ENCODE results near the gene CAPRIN2.

CAPRIN2 gene

DNA sequence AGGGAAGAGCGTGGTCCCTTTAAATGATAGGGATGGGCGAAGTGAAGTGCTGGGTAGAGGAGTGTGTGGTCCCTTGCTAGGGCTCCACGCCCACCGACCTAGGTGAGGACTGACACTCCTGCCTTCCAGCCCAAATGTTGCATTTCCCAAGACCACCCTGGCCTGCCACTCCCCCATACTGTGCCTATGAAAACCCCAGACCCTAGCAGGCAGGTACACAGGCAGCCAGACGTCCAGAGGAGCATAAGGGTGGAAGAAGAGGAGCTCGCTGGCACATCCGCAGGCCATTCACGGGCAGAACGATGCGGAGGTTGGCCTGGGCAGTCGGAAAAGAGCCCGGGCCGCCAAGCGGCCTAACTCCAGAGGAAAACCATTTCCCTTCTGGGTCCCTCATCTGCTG is 58.3 kb downstream of the CAPRIN2 start:
- no peak for DNase-seq

DNA sequence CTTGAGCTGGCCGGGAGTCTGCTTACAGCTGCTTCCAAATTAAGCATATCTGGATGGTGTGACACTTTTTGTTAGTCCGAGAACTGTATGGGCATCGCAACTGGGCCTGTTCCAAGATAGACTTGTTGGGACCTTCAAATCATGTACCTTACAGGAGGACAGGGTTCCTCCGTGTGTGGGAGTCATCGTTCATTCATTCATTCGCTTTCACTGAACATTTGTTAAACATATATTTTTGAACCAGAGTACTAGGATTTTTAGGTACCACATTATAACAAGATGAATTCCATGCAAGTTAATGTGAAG is 58.7 kb downstream of the CAPRIN2 start:
- no peak for DNase-seq

GRCh38 chr12:30695199-30696102 is 59.3 kb downstream of the CAPRIN2 start, which contains the start of gene IPO8:
Gene IPO8 (minus strand): TSS chr12:30695869. CDS start chr12:30695647, 222 bp downstream.
- peak; percentile 80 for DNase-seq

- no peak for DNase-seq
Observed at GRCh38 chr12:30694412-30695198, 60.1 kb downstream of the CAPRIN2 start.

GRCh38 chr12:30692470-30692869 is 62.3 kb downstream of the CAPRIN2 start:
- DNase-seq = no peak

GRCh38 chr12:30691122-30691879 is 63.5 kb downstream of the CAPRIN2 start:
- DNase-seq = no peak

- DNase-seq = no peak
Observed at GRCh38 chr12:30687265-30687986, 67.3 kb downstream of the CAPRIN2 start.

DNA sequence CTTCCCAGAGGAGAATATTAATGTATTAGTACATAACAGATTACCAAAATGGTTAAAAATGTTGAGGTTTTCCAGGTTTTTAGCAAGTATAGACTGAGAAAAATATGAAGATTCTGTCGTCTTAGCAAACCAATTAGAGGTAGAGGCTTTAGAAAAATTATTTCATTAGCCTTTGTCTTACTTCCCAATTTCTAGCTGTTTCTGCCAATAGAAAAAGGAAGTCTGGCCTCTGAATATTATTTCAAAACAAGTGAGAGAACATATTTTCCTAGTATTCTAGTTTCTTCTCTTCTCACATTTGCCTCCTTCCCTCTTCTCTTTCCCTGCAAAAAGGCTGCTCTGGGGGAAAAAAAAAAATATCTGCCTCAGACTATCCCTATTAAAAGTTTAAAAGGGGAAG is 75.5 kb downstream of the CAPRIN2 start:
- no peak for DNase-seq

DNA sequence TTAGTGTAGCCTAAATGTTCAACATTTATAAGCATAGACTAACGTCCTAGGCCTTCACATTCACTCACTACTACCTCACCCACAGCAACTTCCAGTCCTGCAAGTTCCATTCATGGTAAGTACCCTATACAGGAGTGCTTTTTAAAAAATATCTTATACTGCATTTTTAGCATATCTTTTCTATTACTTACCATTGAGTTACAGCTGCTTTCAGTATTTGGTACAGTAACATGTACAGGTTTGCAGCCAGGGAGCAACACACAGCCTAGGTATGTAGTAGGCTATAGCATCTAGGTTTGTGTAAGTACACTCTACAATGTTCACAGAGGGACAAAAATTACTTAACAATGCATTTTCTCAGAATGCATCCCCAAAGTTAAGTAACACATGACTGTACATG is 76.5 kb downstream of the CAPRIN2 start:
- DNase-seq = no peak

DNA sequence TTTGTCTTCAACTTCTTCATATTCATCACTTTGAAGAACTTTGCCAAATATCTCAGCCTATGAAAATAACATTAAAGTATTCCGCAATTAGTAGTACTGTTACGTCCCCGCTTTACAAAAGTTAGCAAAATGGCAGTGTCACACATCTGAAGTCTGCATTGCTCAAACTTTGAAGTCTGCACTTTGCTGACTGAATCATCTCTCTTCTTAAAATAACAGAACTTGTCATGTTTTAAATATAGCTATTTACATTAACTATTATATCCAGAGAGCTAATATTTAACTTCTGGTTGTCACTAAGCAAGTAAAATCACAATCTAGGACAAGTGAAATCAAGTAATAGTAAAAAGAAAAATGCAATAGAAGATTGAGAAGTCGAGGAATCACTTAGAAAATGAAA is 93.5 kb downstream of the CAPRIN2 start:
- no peak for DNase-seq

All from NCI-H1417 treated with DMSO at 0.1 percent for 48 hours (cell line).